ENCODE measurements around the gene C2. TPM values are rescaled to one million over a fixed set of nuclear protein-coding genes. Genes with fewer than 3 reads are reported as not detected.
A peak's percentile ranks its signal among the peaks of the same experiment; 100 is the strongest.
"Not testable (repeated sequence)": the region's sequence is repeated elsewhere in the genome, so short reads cannot be mapped to it uniquely, and the experiment has no call there.

C2 gene
- total and polyA plus RNA-seq, 4 donors, result 28.6 to 230 (median 132) TPM

- no peak for ATAC-seq (ENCODE audit: insufficient read depth, low FRiP score)
- 14 to 22% methylated on average over 5 of the region's 5 CpGs for WGBS, 2 donors
- no peaks in the 10 kb centered on the region for H3K36me3 ChIP-seq (ENCODE audit: control insufficient read depth in 4 of 4, insufficient read depth in 4 of 4, low read length in 4 of 4)
Observed at GRCh38 chr6:31922942-31923341, 4.6 kb upstream of the C2 start.

GRCh38 chr6:31927863-31928671 is 550 bp downstream of the C2 start:
- Histone ChIP-seq H3K9ac (ENCODE audit: insufficient read depth in 1 of 2, low read length in 2 of 2) (no peak overlapping the region), H3K4me1 (ENCODE audit: control insufficient read depth in 5 of 5, insufficient read depth in 5 of 5, low read length in 5 of 5) (no peaks in the 10 kb centered on the region), H3K36me3 (ENCODE audit: control insufficient read depth in 4 of 4, insufficient read depth in 4 of 4, low read length in 4 of 4) (no peaks in the 10 kb centered on the region), H3K27me3 (ENCODE audit: control insufficient read depth in 3 of 3, insufficient read depth in 3 of 3, low read length in 2 of 3) (no peaks in the 10 kb centered on the region), H3K9me3 (ENCODE audit: control insufficient read depth in 4 of 4, insufficient read depth in 3 of 4, low read length in 3 of 4) (no peaks in the 10 kb centered on the region), H3K4me3 (peak overlapping the region; percentile 29), H3K27ac (ENCODE audit: low read depth in 1 of 2, low read length in 1 of 2) (peak overlapping the region in 1 of 2 donors; percentile 81)
- no peak for TF ChIP-seq CTCF (IDR thresholded peaks at IDR 0.05; ENCODE audit: control extremely low read depth, extremely low read depth)
- ATAC-seq (ENCODE audit: insufficient read depth, low FRiP score) (no peak), DNase-seq (no peak)
- 70 to 87% methylated on average over 11 of the region's 11 CpGs for WGBS, 2 donors

More at GRCh38 chr6:31922942-31923341, 4.6 kb upstream of the C2 start:
- H3K4me3 ChIP-seq, result no peak overlapping the region
- DNase-seq, result no peak
- no peaks in the 10 kb centered on the region for H3K9me3 ChIP-seq (ENCODE audit: control insufficient read depth in 4 of 4, insufficient read depth in 3 of 4, low read length in 3 of 4)
- peaks cover 0 to 8% (median 0%) of the 10 kb centered on the region in 5 donors for H3K4me1 ChIP-seq (ENCODE audit: control insufficient read depth in 5 of 5, insufficient read depth in 5 of 5, low read length in 5 of 5)
- no peak for TF ChIP-seq CTCF (IDR thresholded peaks at IDR 0.05; ENCODE audit: control extremely low read depth, extremely low read depth)
- H3K27me3 ChIP-seq (ENCODE audit: control insufficient read depth in 3 of 3, insufficient read depth in 3 of 3, low read length in 2 of 3), result no peaks in the 10 kb centered on the region
- no peak overlapping the region for H3K9ac ChIP-seq (ENCODE audit: insufficient read depth in 1 of 2, low read length in 2 of 2)
- no peak overlapping the region for H3K27ac ChIP-seq (ENCODE audit: low read depth in 1 of 2, low read length in 1 of 2)

- Histone ChIP-seq H3K9ac (ENCODE audit: insufficient read depth in 1 of 2, low read length in 2 of 2) (no peak overlapping the region), H3K4me3 (no peak overlapping the region), H3K9me3 (ENCODE audit: control insufficient read depth in 4 of 4, insufficient read depth in 3 of 4, low read length in 3 of 4) (no peaks in the 10 kb centered on the region), H3K27ac (ENCODE audit: low read depth in 1 of 2, low read length in 1 of 2) (no peak overlapping the region), H3K4me1 (ENCODE audit: control insufficient read depth in 5 of 5, insufficient read depth in 5 of 5, low read length in 5 of 5) (no peaks in the 10 kb centered on the region), H3K27me3 (ENCODE audit: control insufficient read depth in 3 of 3, insufficient read depth in 3 of 3, low read length in 2 of 3) (no peaks in the 10 kb centered on the region), H3K36me3 (ENCODE audit: control insufficient read depth in 4 of 4, insufficient read depth in 4 of 4, low read length in 4 of 4) (no peaks in the 10 kb centered on the region)
- no peak for TF ChIP-seq CTCF (IDR thresholded peaks at IDR 0.05; ENCODE audit: control extremely low read depth, extremely low read depth)
- 82 to 85% methylated on average over 9 of the region's 9 CpGs for WGBS, 2 donors
- DNase-seq, result no peak
- no peak for ATAC-seq (ENCODE audit: insufficient read depth, low FRiP score)
Observed at GRCh38 chr6:31928672-31928939, 1.1 kb downstream of the C2 start.

- 77 to 91% methylated on average over 1 of the region's 1 CpG for whole genome bisulfite sequencing, 2 donors
- Histone ChIP-seq H3K27ac (ENCODE audit: low read depth in 1 of 2, low read length in 1 of 2) (no peak overlapping the region), H3K4me3 (no peak overlapping the region)
Observed at GRCh38 chr6:31930962-31931361, 3.4 kb downstream of the C2 start.

GRCh38 chr6:31932137-31932536 is 4.6 kb downstream of the C2 start:
- H3K4me1 ChIP-seq (ENCODE audit: control insufficient read depth in 5 of 5, insufficient read depth in 5 of 5, low read length in 5 of 5); H3K9ac ChIP-seq (ENCODE audit: insufficient read depth in 1 of 2, low read length in 2 of 2); DNase-seq; H3K36me3 ChIP-seq (ENCODE audit: control insufficient read depth in 4 of 4, insufficient read depth in 4 of 4, low read length in 4 of 4); H3K4me3 ChIP-seq; H3K9me3 ChIP-seq (ENCODE audit: control insufficient read depth in 4 of 4, insufficient read depth in 3 of 4, low read length in 3 of 4); H3K27me3 ChIP-seq (ENCODE audit: control insufficient read depth in 3 of 3, insufficient read depth in 3 of 3, low read length in 2 of 3); ATAC-seq (ENCODE audit: insufficient read depth, low FRiP score); H3K27ac ChIP-seq (ENCODE audit: low read depth in 1 of 2, low read length in 1 of 2): not testable (repeated sequence)
- 93 to 94% methylated on average over 15 to 28 of the region's 32 CpGs for WGBS, 2 donors

More at GRCh38 chr6:31930962-31931361, 3.4 kb downstream of the C2 start:
- H3K9me3 ChIP-seq (ENCODE audit: control insufficient read depth in 4 of 4, insufficient read depth in 3 of 4, low read length in 3 of 4), result no peaks in the 10 kb centered on the region
- no peak overlapping the region for H3K9ac ChIP-seq (ENCODE audit: insufficient read depth in 1 of 2, low read length in 2 of 2)
- ATAC-seq (ENCODE audit: insufficient read depth, low FRiP score), result no peak
- TF ChIP-seq CTCF (IDR thresholded peaks at IDR 0.05; ENCODE audit: control extremely low read depth, extremely low read depth), result no peak
- H3K27me3 ChIP-seq (ENCODE audit: control insufficient read depth in 3 of 3, insufficient read depth in 3 of 3, low read length in 2 of 3), result no peaks in the 10 kb centered on the region
- no peaks in the 10 kb centered on the region for H3K36me3 ChIP-seq (ENCODE audit: control insufficient read depth in 4 of 4, insufficient read depth in 4 of 4, low read length in 4 of 4)
- no peak for DNase-seq
- no peaks in the 10 kb centered on the region for H3K4me1 ChIP-seq (ENCODE audit: control insufficient read depth in 5 of 5, insufficient read depth in 5 of 5, low read length in 5 of 5)

Measured in lung (tissue), 12 donors.